Muscle of leg (tissue), 11 donors: ENCODE data around the gene PITPNM3. TPM values are rescaled to one million over a fixed set of nuclear protein-coding genes. Genes with fewer than 3 reads are reported as not detected.

Experiments
- DNase-seq: peaks from one replicate; pipeline ENCODE4 v3.0.0; 2013
- H3K27ac ChIP-seq: one replicate; pipeline ENCODE4 v1.5.1; 2013; ENCODE audit warnings: mild to moderate bottlenecking, low read length, control low read depth
- H3K27me3 ChIP-seq: one replicate; pipeline ENCODE4 v1.6.1; 2013; ENCODE audit warnings: low read length; ENCODE audit not compliant: control insufficient read depth, insufficient read depth
- H3K36me3 ChIP-seq: one replicate; pipeline ENCODE4 v1.6.1; 2013; ENCODE audit warnings: low read length; ENCODE audit not compliant: control insufficient read depth, insufficient read depth
- H3K4me1 ChIP-seq: one replicate; pipeline ENCODE4 v1.6.1; 2013; ENCODE audit warnings: low read length; ENCODE audit not compliant: control insufficient read depth, insufficient read depth
- H3K4me3 ChIP-seq: one replicate; pipeline ENCODE4 v1.5.1; 2013; ENCODE audit warnings: low read length, control low read depth
- H3K9me3 ChIP-seq: replicated peaks from 2 replicates; pipeline ENCODE4 v1.6.1; 2013; ENCODE audit warnings: low read depth, low read length; ENCODE audit not compliant: control insufficient read depth
- WGBS: methylation state at CpG from one replicate; pipeline ENCODE4 v1.1.5; 2013; ENCODE audit warnings: missing lambda C conversion rate; ENCODE audit not compliant: insufficient coverage; 5-methylcytosine and 5-hydroxymethylcytosine counted together
- polyA plus RNA-seq, 8 donors: library from polyadenylated mRNA; unstranded; fragments of 120-200 nt; gene quantifications; one replicate each; pipeline versions ENCODE4 v1.2.1 to v1.2.3, GENCODE V29; 2013; ENCODE audit warnings: inconsistent platforms in 1 of 8, low replicate concordance in 1 of 8; ENCODE audit not compliant: insufficient read length in 8 of 8, insufficient read depth in 1 of 8
- total RNA-seq: library from RNA; stranded (reverse); fragments of 120-200 nt; gene quantifications from one replicate; pipeline ENCODE4 v1.2.4, GENCODE V29; 2013

Gene PITPNM3
- total and polyA plus RNA-seq, 9 donors = 2.1 to 6.2 (median 4.2) TPM

GRCh38 chr17:6413065-6413464 is 143.3 kb downstream of the PITPNM3 start:
- no peaks in the 10 kb centered on the region for H3K36me3 ChIP-seq
- 100% methylated on average over 1 of the region's 1 CpG for WGBS
- H3K27me3 ChIP-seq = no peaks in the 10 kb centered on the region
- H3K4me3 ChIP-seq = no peak overlapping the region
- H3K9me3 ChIP-seq = no peaks in the 10 kb centered on the region
- no peak overlapping the region for H3K27ac ChIP-seq
- H3K4me1 ChIP-seq = peaks cover 7% of the 10 kb centered on the region
- peak; percentile 30 for DNase-seq

DNA sequence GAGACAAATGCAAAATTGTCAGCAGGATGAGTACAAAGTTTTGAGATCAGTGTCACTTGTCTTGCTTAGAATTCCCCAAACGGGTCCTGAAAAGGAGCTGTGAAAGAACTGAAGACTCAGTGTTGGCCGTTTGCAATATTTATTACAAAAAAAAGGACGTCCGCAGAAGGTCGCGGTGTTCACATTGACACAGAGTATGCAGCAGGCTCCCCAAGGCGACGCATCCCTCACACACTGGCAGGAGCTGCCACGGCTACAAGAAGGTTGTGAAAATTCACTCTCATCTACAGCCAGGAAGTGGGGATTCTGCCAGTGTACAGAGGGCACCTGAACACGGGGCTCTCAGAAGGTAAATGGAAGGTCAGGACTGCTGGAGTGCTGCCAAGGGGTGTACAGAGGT is 147.6 kb downstream of the PITPNM3 start:
- Histone ChIP-seq H3K9me3 (no peaks in the 10 kb centered on the region), H3K36me3 (no peaks in the 10 kb centered on the region), H3K4me3 (no peak overlapping the region), H3K27me3 (no peaks in the 10 kb centered on the region), H3K4me1 (peaks cover 6% of the 10 kb centered on the region), H3K27ac (no peak overlapping the region)
- WGBS = 43% methylated on average over 1 of the region's 10 CpGs
- no peak for DNase-seq

DNA sequence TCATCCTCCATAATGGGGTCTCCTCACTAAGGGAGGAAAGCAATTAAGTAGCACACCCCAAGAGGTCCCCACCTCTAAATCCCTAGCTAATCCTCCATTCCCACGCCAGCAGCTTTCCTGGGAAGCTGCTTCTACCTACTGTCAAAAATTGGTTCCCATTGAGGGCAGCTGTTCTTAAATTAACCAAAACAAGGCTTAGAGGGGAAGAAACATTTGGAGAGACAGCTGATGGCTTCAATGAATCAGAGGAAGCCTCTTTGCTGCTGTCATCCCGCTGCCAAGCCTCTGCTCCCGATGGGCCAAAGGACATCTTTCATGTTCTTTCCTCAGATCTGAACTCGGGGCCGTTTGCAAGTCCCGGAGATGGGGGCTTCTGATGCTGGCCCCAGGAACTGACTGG is 148.1 kb downstream of the PITPNM3 start:
- Histone ChIP-seq H3K27me3 (no peaks in the 10 kb centered on the region), H3K9me3 (no peaks in the 10 kb centered on the region), H3K27ac (no peak overlapping the region), H3K36me3 (no peaks in the 10 kb centered on the region), H3K4me1 (peaks cover 6% of the 10 kb centered on the region), H3K4me3 (no peak overlapping the region)
- DNase-seq = peak; percentile 46
- WGBS = 66% methylated on average over 5 of the region's 6 CpGs

DNA sequence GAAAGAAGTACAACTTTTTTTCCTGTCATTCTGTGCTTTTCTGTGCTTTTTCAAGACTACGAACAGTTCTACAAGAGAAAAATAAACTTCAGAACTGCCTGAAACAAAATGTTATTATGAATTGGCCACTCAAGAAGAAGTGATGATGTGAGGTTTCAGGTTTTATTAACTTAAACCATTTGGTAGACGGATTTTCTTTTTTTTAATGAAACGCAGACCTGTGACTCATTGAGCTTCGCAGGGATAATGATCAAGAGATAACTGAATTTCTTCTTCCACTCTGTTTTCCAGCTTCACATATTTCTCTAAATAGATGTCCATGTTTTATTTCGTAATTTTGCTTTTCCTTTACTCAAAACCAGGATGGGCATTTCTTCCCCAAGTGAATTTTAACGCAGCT is 154.1 kb downstream of the PITPNM3 start:
- Histone ChIP-seq H3K36me3 (no peaks in the 10 kb centered on the region), H3K9me3 (no peaks in the 10 kb centered on the region), H3K27me3 (no peaks in the 10 kb centered on the region), H3K4me1 (no peaks in the 10 kb centered on the region), H3K27ac (no peak overlapping the region), H3K4me3 (no peak overlapping the region)
- no peak for DNase-seq
- WGBS = 79% methylated on average over 2 of the region's 6 CpGs

Other genes starting within 250 kb of the PITPNM3 start
- not detected for gene AIPL1, start 121.4 kb downstream of the PITPNM3 start, total RNA-seq
- under 1 TPM in 1 of 8 donors, not detected in 7; 0.05 TPM for gene AIPL1, start 121.4 kb downstream of the PITPNM3 start, polyA plus RNA-seq
- gene PIMREG, start 112.1 kb downstream of the PITPNM3 start, total RNA-seq = 11.3 TPM
- 10 to 100 TPM; 13.0 to 22.9 (median 20.0) TPM for gene PIMREG, start 112.1 kb downstream of the PITPNM3 start, polyA plus RNA-seq
- gene KIAA0753, start 84.2 kb upstream of the PITPNM3 start, total RNA-seq = 10.6 TPM
- gene KIAA0753, start 84.2 kb upstream of the PITPNM3 start, polyA plus RNA-seq = 10 to 100 TPM in 7 of 8 donors, 1 to 10 TPM in 1; 9.7 to 18.1 (median 13.0) TPM
- 72.0 TPM for gene TXNDC17, start 84.5 kb upstream of the PITPNM3 start, total RNA-seq
- gene TXNDC17, start 84.5 kb upstream of the PITPNM3 start, polyA plus RNA-seq = 10 to 100 TPM; 51.7 to 70.4 (median 65.6) TPM
- gene MED31, start 95.0 kb upstream of the PITPNM3 start, total RNA-seq = 13.6 TPM
- gene MED31, start 95.0 kb upstream of the PITPNM3 start, polyA plus RNA-seq = 10 to 100 TPM; 13.8 to 20.2 (median 15.7) TPM
- 0.98 TPM for gene C17orf100, start 95.2 kb upstream of the PITPNM3 start, total RNA-seq
- 1 to 10 TPM; 2.9 to 4.1 (median 3.7) TPM for gene C17orf100, start 95.2 kb upstream of the PITPNM3 start, polyA plus RNA-seq
- 0.04 TPM for gene SLC13A5, start 156.8 kb upstream of the PITPNM3 start, total RNA-seq
- gene SLC13A5, start 156.8 kb upstream of the PITPNM3 start, polyA plus RNA-seq = under 1 TPM; 0.05 to 0.64 (median 0.15) TPM
- gene XAF1, start 199.5 kb upstream of the PITPNM3 start, total RNA-seq = 8.3 TPM
- gene XAF1, start 199.5 kb upstream of the PITPNM3 start, polyA plus RNA-seq = 10 to 100 TPM in 2 of 8 donors, 1 to 10 TPM in 6; 4.5 to 15.9 (median 8.1) TPM
- gene FBXO39, start 219.7 kb upstream of the PITPNM3 start, total RNA-seq = 0.18 TPM
- gene FBXO39, start 219.7 kb upstream of the PITPNM3 start, polyA plus RNA-seq = under 1 TPM in 3 of 8 donors, not detected in 5; 0.14 to 0.41 (median 0.22) TPM